GM18909 (cell line): Measurements from ENCODE around the gene PKD1L1.
A peak's percentile ranks its signal among the peaks of the same experiment; 100 is the strongest.
"Not testable (repeated sequence)": the region's sequence is repeated elsewhere in the genome, so short reads cannot be mapped to it uniquely, and the experiment has no call there.

Source experiments
- ATAC-seq: cut with Tn5 transposase; IDR thresholded peaks from one replicate; pipeline ENCODE4 v1.9.1; 2021; ENCODE audit warnings: mild to moderate bottlenecking; ENCODE audit not compliant: unreplicated experiment, poor library complexity

PKD1L1 gene

GRCh38 chr7:47938574-47939165 is 9.6 kb downstream of the PKD1L1 start:
- ATAC-seq: no peak

GRCh38 chr7:47937711-47938573 is 10.3 kb downstream of the PKD1L1 start:
- peak; percentile 69 for ATAC-seq

- ATAC-seq: peak; percentile 96
Observed at GRCh38 chr7:47937065-47937687, 11.1 kb downstream of the PKD1L1 start.

- ATAC-seq: no peak
Observed at GRCh38 chr7:47936323-47936722, 11.9 kb downstream of the PKD1L1 start.

GRCh38 chr7:47935336-47935735 is 12.9 kb downstream of the PKD1L1 start:
- ATAC-seq: no peak

GRCh38 chr7:47934831-47935230 is 13.4 kb downstream of the PKD1L1 start:
- no peak for ATAC-seq

- ATAC-seq: no peak
Observed at GRCh38 chr7:47933215-47933614, 15.1 kb downstream of the PKD1L1 start.

- no peak for ATAC-seq
Observed at GRCh38 chr7:47932466-47933037, 15.7 kb downstream of the PKD1L1 start.

- no peak for ATAC-seq
Observed at GRCh38 chr7:47932016-47932415, 16.2 kb downstream of the PKD1L1 start.

GRCh38 chr7:47931005-47932004 is 17.0 kb downstream of the PKD1L1 start:
- no peak for ATAC-seq

GRCh38 chr7:47924266-47924665 is 24.0 kb downstream of the PKD1L1 start:
- no peak for ATAC-seq

- ATAC-seq: not testable (repeated sequence)
Observed at GRCh38 chr7:47923081-47923875, 25.0 kb downstream of the PKD1L1 start.

GRCh38 chr7:47916514-47916913 is 31.8 kb downstream of the PKD1L1 start:
- ATAC-seq: not testable (repeated sequence)

GRCh38 chr7:47915616-47915976 is 32.7 kb downstream of the PKD1L1 start:
- ATAC-seq: no peak

- ATAC-seq: no peak
Observed at GRCh38 chr7:47914717-47915615, 33.3 kb downstream of the PKD1L1 start.

GRCh38 chr7:47912332-47912731 is 35.9 kb downstream of the PKD1L1 start:
- no peak for ATAC-seq

- no peak for ATAC-seq
Observed at GRCh38 chr7:47908720-47909119, 39.5 kb downstream of the PKD1L1 start.

- no peak for ATAC-seq
Observed at GRCh38 chr7:47907981-47908616, 40.2 kb downstream of the PKD1L1 start.
